WTC11 (cell line): ENCODE data around the gene NDRG3. TPM values are rescaled to one million over a fixed set of nuclear protein-coding genes. Genes with fewer than 3 reads are reported as not detected.

Source experiments
- ATAC-seq: fragments of 200-7000 bp; cut with Tn5 transposase; 2 replicates; pipeline ENCODE4 v1.10.0; 2021; ENCODE audit warnings: mild to moderate bottlenecking, moderate library complexity
- CTCF ChIA-PET: fragments of 300-600 bp; sonication (Branson Sonifier 250); formaldehyde crosslinking; loops from one replicate; lab custom pipeline; 2021; ENCODE audit warnings: antibody characterized with exemption; lab: Charles Lee
- POLR2A ChIA-PET: fragments of 350-600 bp; sonication (Branson Sonifier 250); formaldehyde crosslinking; loops from one replicate; lab custom pipeline; 2021; ENCODE audit warnings: antibody characterized with exemption; lab: Charles Lee
- DNase-seq: peaks from one replicate; pipeline ENCODE4 v3.0.0; 2021; ENCODE audit warnings: low spot score
- H3K27ac Mint-ChIP-seq: 2 replicates; pipeline ENCODE4 v1.8.0; 2021; ENCODE audit warnings: mixed read lengths
- H3K27me3 Mint-ChIP-seq: 2 replicates; pipeline ENCODE4 v1.8.0; 2021; ENCODE audit warnings: low read depth, mild to moderate bottlenecking, moderate library complexity, mixed read lengths
- H3K36me3 Mint-ChIP-seq: 2 replicates; pipeline ENCODE4 v1.8.0; 2021; ENCODE audit warnings: mixed read lengths
- H3K4me1 Mint-ChIP-seq: 2 replicates; pipeline ENCODE4 v1.8.0; 2022; ENCODE audit warnings: mixed read lengths
- H3K4me3 Mint-ChIP-seq: 2 replicates; pipeline ENCODE4 v1.8.0; 2021; ENCODE audit warnings: mild to moderate bottlenecking, moderate library complexity, mixed read lengths
- H3K9me3 Mint-ChIP-seq: 2 replicates; pipeline ENCODE4 v1.8.0; 2021; ENCODE audit warnings: mixed read lengths
- CREB1 ChIP-seq: sonication (generic); formaldehyde crosslinking; IDR thresholded peaks from 2 replicates; pipeline ENCODE4 v1.8.0; 2023; ENCODE audit warnings: mild to moderate bottlenecking, missing genetic modification reagents
- CREM ChIP-seq: sonication (generic); formaldehyde crosslinking; IDR thresholded peaks from 2 replicates; pipeline ENCODE4 v1.8.1; 2022; ENCODE audit warnings: mild to moderate bottlenecking, missing genetic modification reagents, moderate library complexity
- EMX1 ChIP-seq: fragments of 250-450 bp; sonication (Bioruptor Pico); IDR thresholded peaks from 2 replicates; pipeline ENCODE4 v1.8.0; 2021; ENCODE audit warnings: mild to moderate bottlenecking
- ESRRA ChIP-seq: sonication (generic); formaldehyde crosslinking; IDR thresholded peaks from 2 replicates; pipeline ENCODE4 v1.8.1; 2022; ENCODE audit warnings: mild to moderate bottlenecking, missing genetic modification reagents, borderline replicate concordance
- KAT7 ChIP-seq: sonication (generic); formaldehyde crosslinking; IDR thresholded peaks from 2 replicates; pipeline ENCODE4 v1.8.1; 2023; ENCODE audit warnings: missing genetic modification reagents, mild to moderate bottlenecking, borderline replicate concordance
- MYBL2 ChIP-seq: sonication (generic); formaldehyde crosslinking; IDR thresholded peaks from 2 replicates; pipeline ENCODE4 v1.8.1; 2023; ENCODE audit warnings: mild to moderate bottlenecking, moderate library complexity, missing genetic modification reagents
- NFE2L1 ChIP-seq: sonication (generic); formaldehyde crosslinking; IDR thresholded peaks from 2 replicates; pipeline ENCODE4 v1.8.1; 2023; ENCODE audit warnings: missing genetic modification reagents
- NFYB ChIP-seq: sonication (generic); formaldehyde crosslinking; conservative IDR thresholded peaks from 2 replicates; pipeline ENCODE4 v1.8.0; 2022; ENCODE audit warnings: low read depth, missing genetic modification reagents
- PRRX2 ChIP-seq: fragments of 250-450 bp; sonication (Bioruptor Pico); IDR thresholded peaks from 2 replicates; pipeline ENCODE4 v1.8.0; 2021; ENCODE audit warnings: mild to moderate bottlenecking
- SMAD3 ChIP-seq: sonication (generic); formaldehyde crosslinking; IDR thresholded peaks from 2 replicates; pipeline ENCODE4 v1.8.0; 2022; ENCODE audit warnings: missing genetic modification reagents, mild to moderate bottlenecking, borderline replicate concordance
- SOX15 ChIP-seq: fragments of 250-450 bp; sonication (Bioruptor Pico); IDR thresholded peaks from 2 replicates; pipeline ENCODE4 v1.9.0; 2021; ENCODE audit warnings: mild to moderate bottlenecking
- SP1 ChIP-seq: sonication (generic); formaldehyde crosslinking; conservative IDR thresholded peaks from 2 replicates; pipeline ENCODE4 v1.8.1; 2022; ENCODE audit warnings: missing genetic modification reagents
- TEAD4 ChIP-seq: sonication (generic); formaldehyde crosslinking; IDR thresholded peaks from 2 replicates; pipeline ENCODE4 v1.8.0; 2022; ENCODE audit warnings: mild to moderate bottlenecking, missing genetic modification reagents
- ZNF138 ChIP-seq: sonication (generic); formaldehyde crosslinking; conservative IDR thresholded peaks from 2 replicates; pipeline ENCODE4 v1.8.1; 2022; ENCODE audit warnings: mild to moderate bottlenecking, moderate library complexity, missing genetic modification reagents
- ZNF232 ChIP-seq: sonication (generic); formaldehyde crosslinking; IDR thresholded peaks from 2 replicates; pipeline ENCODE4 v1.8.0; 2022; ENCODE audit warnings: mild to moderate bottlenecking, missing genetic modification reagents
- total RNA-seq: library from RNA; stranded (reverse); gene quantifications from 3 replicates; pipeline ENCODE4 v1.2.3, GENCODE V29; 2021
- TF ChIP-seq, protein P1 (sequence below): sonication (generic); formaldehyde crosslinking; IDR thresholded peaks from 2 replicates; pipeline ENCODE4 v1.8.1; 2022; ENCODE audit warnings: missing genetic modification reagents, borderline replicate concordance
- TF ChIP-seq, protein P2 (sequence below): fragments of 250-450 bp; sonication (Bioruptor Pico); IDR thresholded peaks from 2 replicates; pipeline ENCODE4 v1.9.0; 2021; ENCODE audit warnings: moderate library complexity, mild to moderate bottlenecking, inconsistent platforms, borderline replicate concordance
- TF ChIP-seq, protein P3 (sequence below): sonication (generic); formaldehyde crosslinking; IDR thresholded peaks from 2 replicates; pipeline ENCODE4 v1.8.1; 2023; ENCODE audit warnings: mild to moderate bottlenecking, moderate library complexity, missing genetic modification reagents
- TF ChIP-seq, protein P4 (sequence below): fragments of 250-450 bp; sonication (Bioruptor Pico); conservative IDR thresholded peaks from 2 replicates; pipeline ENCODE4 v1.9.0; 2021; ENCODE audit warnings: mild to moderate bottlenecking
- TF ChIP-seq, protein P5 (sequence below): sonication (generic); formaldehyde crosslinking; conservative IDR thresholded peaks from 2 replicates; pipeline ENCODE4 v1.8.1; 2022; ENCODE audit warnings: mild to moderate bottlenecking, missing genetic modification reagents
- TF ChIP-seq, protein P6 (sequence below): sonication (generic); formaldehyde crosslinking; IDR thresholded peaks from 2 replicates; pipeline ENCODE4 v1.8.0; 2023; ENCODE audit warnings: mild to moderate bottlenecking, missing genetic modification reagents
- TF ChIP-seq, protein P7 (sequence below): fragments of 250-450 bp; sonication (Bioruptor Pico); IDR thresholded peaks from 2 replicates; pipeline ENCODE4 v2.1.2; 2022; ENCODE audit warnings: mild to moderate bottlenecking, moderate library complexity
- TF ChIP-seq, protein P8 (sequence below): sonication (generic); formaldehyde crosslinking; IDR thresholded peaks from 2 replicates; pipeline ENCODE4 v1.8.1; 2023; ENCODE audit warnings: mild to moderate bottlenecking, missing genetic modification reagents, moderate library complexity

The NDRG3 gene
- total RNA-seq, 1 experiment from 2014 or later: 27.0 TPM

DNA sequence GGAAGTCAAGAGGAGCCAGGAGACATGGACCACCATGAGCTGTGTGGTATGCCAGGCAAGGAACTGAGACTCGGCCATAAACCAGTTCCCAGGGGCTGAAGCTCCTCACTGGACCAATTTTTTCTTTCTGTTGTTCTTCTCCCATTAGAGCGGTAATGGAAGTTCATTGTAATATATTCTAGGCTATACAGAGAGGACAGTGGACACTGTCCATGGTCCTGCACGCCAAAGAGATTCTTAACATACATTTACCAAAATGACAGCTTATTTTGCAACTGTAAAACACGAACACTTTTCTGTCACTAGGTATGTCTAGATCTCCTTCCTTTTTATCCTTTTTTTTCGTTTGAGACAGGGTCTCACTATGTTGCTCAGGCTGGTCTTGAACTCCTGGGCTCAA, 40.8 kb upstream of the NDRG3 start (continued):
- TF ChIP-seq, protein P1, sequence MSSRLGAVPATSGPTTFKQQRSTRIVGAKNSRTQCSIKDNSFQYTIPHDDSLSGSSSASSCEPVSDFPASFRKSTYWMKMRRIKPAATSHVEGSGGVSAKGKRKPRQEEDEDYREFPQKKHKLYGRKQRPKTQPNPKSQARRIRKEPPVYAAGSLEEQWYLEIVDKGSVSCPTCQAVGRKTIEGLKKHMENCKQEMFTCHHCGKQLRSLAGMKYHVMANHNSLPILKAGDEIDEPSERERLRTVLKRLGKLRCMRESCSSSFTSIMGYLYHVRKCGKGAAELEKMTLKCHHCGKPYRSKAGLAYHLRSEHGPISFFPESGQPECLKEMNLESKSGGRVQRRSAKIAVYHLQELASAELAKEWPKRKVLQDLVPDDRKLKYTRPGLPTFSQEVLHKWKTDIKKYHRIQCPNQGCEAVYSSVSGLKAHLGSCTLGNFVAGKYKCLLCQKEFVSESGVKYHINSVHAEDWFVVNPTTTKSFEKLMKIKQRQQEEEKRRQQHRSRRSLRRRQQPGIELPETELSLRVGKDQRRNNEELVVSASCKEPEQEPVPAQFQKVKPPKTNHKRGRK (CRISPR knock-in tag): no peak
- TF ChIP-seq KAT7 (CRISPR knock-in tag) (no peak), NFE2L1 (no peak), CREB1 (CRISPR knock-in tag) (no peak), SMAD3 (CRISPR knock-in tag) (no peak), ESRRA (CRISPR knock-in tag) (no peak), SOX15 (CRISPR knock-in tag) (no peak), EMX1 (CRISPR knock-in tag) (no peak), ZNF138 (CRISPR knock-in tag) (no peak)
- TF ChIP-seq, protein P2, sequence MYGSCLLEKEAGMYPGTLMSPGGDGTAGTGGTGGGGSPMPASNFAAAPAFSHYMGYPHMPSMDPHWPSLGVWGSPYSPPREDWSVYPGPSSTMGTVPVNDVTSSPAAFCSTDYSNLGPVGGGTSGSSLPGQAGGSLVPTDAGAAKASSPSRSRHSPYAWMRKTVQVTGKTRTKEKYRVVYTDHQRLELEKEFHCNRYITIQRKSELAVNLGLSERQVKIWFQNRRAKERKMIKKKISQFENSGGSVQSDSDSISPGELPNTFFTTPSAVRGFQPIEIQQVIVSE (CRISPR knock-in tag): no peak
- TF ChIP-seq, protein P3, sequence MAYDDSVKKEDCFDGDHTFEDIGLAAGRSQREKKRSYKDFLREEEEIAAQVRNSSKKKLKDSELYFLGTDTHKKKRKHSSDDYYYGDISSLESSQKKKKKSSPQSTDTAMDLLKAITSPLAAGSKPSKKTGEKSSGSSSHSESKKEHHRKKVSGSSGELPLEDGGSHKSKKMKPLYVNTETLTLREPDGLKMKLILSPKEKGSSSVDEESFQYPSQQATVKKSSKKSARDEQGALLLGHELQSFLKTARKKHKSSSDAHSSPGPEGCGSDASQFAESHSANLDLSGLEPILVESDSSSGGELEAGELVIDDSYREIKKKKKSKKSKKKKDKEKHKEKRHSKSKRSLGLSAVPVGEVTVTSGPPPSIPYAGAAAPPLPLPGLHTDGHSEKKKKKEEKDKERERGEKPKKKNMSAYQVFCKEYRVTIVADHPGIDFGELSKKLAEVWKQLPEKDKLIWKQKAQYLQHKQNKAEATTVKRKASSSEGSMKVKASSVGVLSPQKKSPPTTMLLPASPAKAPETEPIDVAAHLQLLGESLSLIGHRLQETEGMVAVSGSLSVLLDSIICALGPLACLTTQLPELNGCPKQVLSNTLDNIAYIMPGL: no peak
- TF ChIP-seq, protein P4, sequence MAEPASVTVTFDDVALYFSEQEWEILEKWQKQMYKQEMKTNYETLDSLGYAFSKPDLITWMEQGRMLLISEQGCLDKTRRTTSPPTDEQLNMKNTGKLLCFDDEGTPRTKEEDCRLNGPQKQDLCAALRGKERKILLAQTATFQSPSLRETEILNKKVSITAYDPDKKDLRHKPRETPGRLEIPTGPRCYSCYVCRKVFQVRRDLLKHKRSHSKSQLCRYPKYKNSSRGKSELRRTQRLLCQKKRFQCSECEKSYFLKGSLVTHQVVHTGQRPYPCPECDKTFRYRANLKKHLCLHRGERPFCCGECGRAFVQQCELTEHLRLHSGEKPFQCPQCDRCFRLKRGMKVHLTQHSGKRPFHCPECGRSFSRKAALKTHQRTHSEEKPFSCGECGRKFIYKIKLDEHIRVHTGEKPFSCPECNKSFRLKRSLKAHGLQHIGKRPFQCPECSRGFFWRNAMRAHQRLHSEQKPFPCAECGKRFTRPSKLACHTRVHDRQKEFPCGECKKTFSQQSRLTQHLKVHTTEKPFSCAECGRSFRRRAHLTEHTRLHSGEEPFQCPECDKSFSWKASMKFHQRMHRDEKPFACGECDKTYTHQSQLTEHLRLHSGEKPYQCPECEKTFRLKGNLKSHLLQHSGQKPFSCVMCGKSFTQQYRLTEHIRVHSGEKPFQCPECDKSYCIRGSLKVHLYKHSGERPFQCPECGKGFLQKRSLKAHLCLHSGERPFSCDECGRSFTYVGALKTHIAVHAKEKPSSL (CRISPR knock-in tag): no peak

DNA sequence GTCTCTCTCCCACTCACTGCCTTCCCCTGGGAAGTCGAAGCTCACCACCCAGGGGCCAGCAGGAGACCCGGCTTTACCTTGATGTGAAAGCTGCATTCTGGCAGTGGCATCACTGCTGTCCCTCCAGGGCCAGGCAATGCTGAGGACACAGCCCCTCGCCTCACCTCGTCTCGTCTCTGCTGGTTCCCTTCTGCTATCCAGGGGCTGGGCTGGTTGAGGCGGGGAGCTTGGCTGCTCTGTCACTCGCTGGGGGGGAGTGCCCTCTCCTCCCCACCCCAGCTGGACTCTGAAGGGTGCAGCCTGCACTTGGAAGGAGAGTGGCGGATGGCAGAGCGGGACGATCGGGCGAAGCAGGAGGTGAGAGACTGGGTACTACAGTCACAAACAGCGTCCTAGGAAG, 40.4 kb upstream of the NDRG3 start:
- no peaks in the 10 kb centered on the region for H3K9me3 Mint-ChIP-seq
- ChIA-PET POLR2A (no interaction called here), CTCF (interaction anchor here (2.8 kb wide), 1 partner anchor 12 kb away, joined by 9 read pairs; the partner anchor contains the start of gene DSN1)
- H3K27me3 Mint-ChIP-seq: no peaks in the 10 kb centered on the region
- no peak overlapping the region for H3K27ac Mint-ChIP-seq
- no peak overlapping the region for H3K4me3 Mint-ChIP-seq
- no peak for DNase-seq
- no peaks in the 10 kb centered on the region for H3K4me1 Mint-ChIP-seq
- no peak for ATAC-seq
- peaks cover 20% of the 10 kb centered on the region; the same call in 1 of the 2 replicates for H3K36me3 Mint-ChIP-seq
- TF ChIP-seq ZNF138 (CRISPR knock-in tag) (no peak), SP1 (CRISPR knock-in tag) (no peak), PRRX2 (no peak), ZNF232 (no peak), MYBL2 (CRISPR knock-in tag) (no peak), CREM (no peak), TEAD4 (no peak), NFYB (no peak), KAT7 (CRISPR knock-in tag) (no peak)
- TF ChIP-seq, protein P5, sequence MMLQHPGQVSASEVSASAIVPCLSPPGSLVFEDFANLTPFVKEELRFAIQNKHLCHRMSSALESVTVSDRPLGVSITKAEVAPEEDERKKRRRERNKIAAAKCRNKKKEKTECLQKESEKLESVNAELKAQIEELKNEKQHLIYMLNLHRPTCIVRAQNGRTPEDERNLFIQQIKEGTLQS (CRISPR knock-in tag): no peak
- TF ChIP-seq, protein P6, sequence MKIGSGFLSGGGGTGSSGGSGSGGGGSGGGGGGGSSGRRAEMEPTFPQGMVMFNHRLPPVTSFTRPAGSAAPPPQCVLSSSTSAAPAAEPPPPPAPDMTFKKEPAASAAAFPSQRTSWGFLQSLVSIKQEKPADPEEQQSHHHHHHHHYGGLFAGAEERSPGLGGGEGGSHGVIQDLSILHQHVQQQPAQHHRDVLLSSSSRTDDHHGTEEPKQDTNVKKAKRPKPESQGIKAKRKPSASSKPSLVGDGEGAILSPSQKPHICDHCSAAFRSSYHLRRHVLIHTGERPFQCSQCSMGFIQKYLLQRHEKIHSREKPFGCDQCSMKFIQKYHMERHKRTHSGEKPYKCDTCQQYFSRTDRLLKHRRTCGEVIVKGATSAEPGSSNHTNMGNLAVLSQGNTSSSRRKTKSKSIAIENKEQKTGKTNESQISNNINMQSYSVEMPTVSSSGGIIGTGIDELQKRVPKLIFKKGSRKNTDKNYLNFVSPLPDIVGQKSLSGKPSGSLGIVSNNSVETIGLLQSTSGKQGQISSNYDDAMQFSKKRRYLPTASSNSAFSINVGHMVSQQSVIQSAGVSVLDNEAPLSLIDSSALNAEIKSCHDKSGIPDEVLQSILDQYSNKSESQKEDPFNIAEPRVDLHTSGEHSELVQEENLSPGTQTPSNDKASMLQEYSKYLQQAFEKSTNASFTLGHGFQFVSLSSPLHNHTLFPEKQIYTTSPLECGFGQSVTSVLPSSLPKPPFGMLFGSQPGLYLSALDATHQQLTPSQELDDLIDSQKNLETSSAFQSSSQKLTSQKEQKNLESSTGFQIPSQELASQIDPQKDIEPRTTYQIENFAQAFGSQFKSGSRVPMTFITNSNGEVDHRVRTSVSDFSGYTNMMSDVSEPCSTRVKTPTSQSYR: no peak
- TF ChIP-seq, protein P7, sequence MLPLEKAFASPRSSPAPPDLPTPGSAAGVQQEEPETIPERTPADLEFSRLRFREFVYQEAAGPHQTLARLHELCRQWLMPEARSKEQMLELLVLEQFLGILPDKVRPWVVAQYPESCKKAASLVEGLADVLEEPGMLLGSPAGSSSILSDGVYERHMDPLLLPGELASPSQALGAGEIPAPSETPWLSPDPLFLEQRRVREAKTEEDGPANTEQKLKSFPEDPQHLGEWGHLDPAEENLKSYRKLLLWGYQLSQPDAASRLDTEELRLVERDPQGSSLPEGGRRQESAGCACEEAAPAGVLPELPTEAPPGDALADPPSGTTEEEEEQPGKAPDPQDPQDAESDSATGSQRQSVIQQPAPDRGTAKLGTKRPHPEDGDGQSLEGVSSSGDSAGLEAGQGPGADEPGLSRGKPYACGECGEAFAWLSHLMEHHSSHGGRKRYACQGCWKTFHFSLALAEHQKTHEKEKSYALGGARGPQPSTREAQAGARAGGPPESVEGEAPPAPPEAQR (CRISPR knock-in tag): no peak
- TF ChIP-seq, protein P8, sequence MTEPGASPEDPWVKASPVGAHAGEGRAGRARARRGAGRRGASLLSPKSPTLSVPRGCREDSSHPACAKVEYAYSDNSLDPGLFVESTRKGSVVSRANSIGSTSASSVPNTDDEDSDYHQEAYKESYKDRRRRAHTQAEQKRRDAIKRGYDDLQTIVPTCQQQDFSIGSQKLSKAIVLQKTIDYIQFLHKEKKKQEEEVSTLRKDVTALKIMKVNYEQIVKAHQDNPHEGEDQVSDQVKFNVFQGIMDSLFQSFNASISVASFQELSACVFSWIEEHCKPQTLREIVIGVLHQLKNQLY (CRISPR knock-in tag): no peak
- TF ChIP-seq, protein P1 (CRISPR knock-in tag): no peak
